GM23338 (cell line): ENCODE measurements around the gene PSMD8. TPM values are rescaled to one million over a fixed set of nuclear protein-coding genes. Genes with fewer than 3 reads are reported as not detected.

ENCODE experiments used
- ATAC-seq: fragments of 200-7000 bp; cut with Tn5 transposase; 3 replicates; pipeline ENCODE4 v1.9.1; 2020
- DNase-seq: peaks from one replicate; pipeline ENCODE4 v3.0.0-alpha.2; 2015; ENCODE audit warnings: low spot score
- H2AFZ ChIP-seq: fragments of 200-600 bp; sonication (generic); 2 replicates; pipeline ENCODE4 v1.8.0; 2016; ENCODE audit warnings: antibody characterized with exemption, mild to moderate bottlenecking, moderate library complexity
- H3F3A ChIP-seq: fragments of 200-600 bp; sonication (generic); replicated peaks from 2 replicates; pipeline ENCODE4 v1.8.0; 2017; ENCODE audit warnings: antibody characterized with exemption, mixed run types, low read depth
- H3K27ac ChIP-seq: fragments of 200-600 bp; sonication (generic); 2 replicates; pipeline ENCODE4 v1.6.1; 2016; ENCODE audit warnings: low read depth
- H3K27me3 ChIP-seq: fragments of 200-600 bp; sonication (generic); 2 replicates; pipeline ENCODE4 v1.8.0; 2016; ENCODE audit warnings: mild to moderate bottlenecking, mixed run types, moderate library complexity; ENCODE audit not compliant: insufficient read depth
- H3K36me3 ChIP-seq: fragments of 200-600 bp; sonication (generic); 2 replicates; pipeline ENCODE4 v1.8.0; 2016; ENCODE audit warnings: mild to moderate bottlenecking; ENCODE audit not compliant: insufficient read depth
- H3K4me1 ChIP-seq: fragments of 200-600 bp; sonication (generic); 2 replicates; pipeline ENCODE4 v1.8.0; 2016; ENCODE audit warnings: mild to moderate bottlenecking, moderate library complexity; ENCODE audit not compliant: insufficient read depth
- H3K4me2 ChIP-seq: fragments of 200-600 bp; sonication (generic); 2 replicates; pipeline ENCODE4 v1.7.1; 2017; ENCODE audit warnings: mixed run types
- H3K4me3 ChIP-seq: fragments of 200-600 bp; sonication (generic); 2 replicates; pipeline ENCODE4 v1.6.1; 2016; ENCODE audit warnings: mixed run types
- H3K79me2 ChIP-seq: fragments of 200-600 bp; sonication (generic); replicated peaks from 2 replicates; pipeline ENCODE4 v1.8.0; 2017; ENCODE audit warnings: mild to moderate bottlenecking; ENCODE audit not compliant: insufficient read depth
- H3K9me2 ChIP-seq: fragments of 200-600 bp; sonication (generic); 2 replicates; pipeline ENCODE4 v1.8.0; 2017; ENCODE audit not compliant: insufficient read depth
- H4K20me1 ChIP-seq: fragments of 200-600 bp; sonication (generic); replicated peaks from 2 replicates; pipeline ENCODE4 v1.8.0; 2017; ENCODE audit warnings: mild to moderate bottlenecking; ENCODE audit not compliant: insufficient read depth
- H3K27ac Mint-ChIP-seq: 2 replicates; pipeline ENCODE4 v1.8.0; 2020; ENCODE audit warnings: inconsistent platforms, mild to moderate bottlenecking, moderate library complexity, mixed read lengths
- H3K27me3 Mint-ChIP-seq: 3 replicates; pipeline ENCODE4 v1.8.0; 2022; ENCODE audit warnings: low read depth, mild to moderate bottlenecking, moderate library complexity, mixed read lengths, inconsistent platforms; ENCODE audit not compliant: insufficient read depth, poor library complexity
- H3K36me3 Mint-ChIP-seq: 3 replicates; pipeline ENCODE4 v1.8.0; 2021; ENCODE audit warnings: low read depth, mild to moderate bottlenecking, inconsistent platforms, moderate library complexity, mixed read lengths
- H3K4me1 Mint-ChIP-seq: 3 replicates; pipeline ENCODE4 v1.8.0; 2020; ENCODE audit warnings: mild to moderate bottlenecking, inconsistent platforms, mixed read lengths
- H3K4me3 Mint-ChIP-seq: 3 replicates; pipeline ENCODE4 v1.8.0; 2021; ENCODE audit warnings: moderate library complexity, mild to moderate bottlenecking, inconsistent platforms, mixed read lengths
- H3K9me3 Mint-ChIP-seq: 3 replicates; pipeline ENCODE4 v1.8.0; 2020; ENCODE audit warnings: moderate library complexity, mild to moderate bottlenecking, inconsistent platforms, mixed read lengths
- CREB1 ChIP-seq: fragments of 250-450 bp; sonication (Bioruptor Pico); IDR thresholded peaks from 2 replicates; pipeline ENCODE4 v1.5.0; 2020; ENCODE audit warnings: low read depth, mild to moderate bottlenecking, moderate library complexity
- CTCF ChIP-seq, 2 experiments: fragments of 200-600 bp in 1 of 2; sonication (generic) in 1 of 2; conservative IDR thresholded peaks; 2 replicates each; pipeline versions ENCODE4 v1.5.1 to v1.6.1; 2016 to 2017; ENCODE audit warnings: antibody characterized with exemption in 2 of 2, low read depth in 2 of 2, mild to moderate bottlenecking in 2 of 2, moderate library complexity in 1 of 2
- ETS1 ChIP-seq: IDR thresholded peaks from 2 replicates; pipeline ENCODE4 v1.6.1; 2016; ENCODE audit warnings: antibody characterized with exemption
- EZH2 ChIP-seq: fragments of 200-600 bp; sonication (generic); IDR thresholded peaks from one replicate; pipeline ENCODE4 v1.8.0; 2017; ENCODE audit warnings: antibody characterized with exemption, mild to moderate bottlenecking, low read depth; ENCODE audit not compliant: unreplicated experiment
- EZH2phosphoT487 ChIP-seq: fragments of 200-600 bp; sonication (generic); IDR thresholded peaks from one replicate; pipeline ENCODE4 v1.8.1; 2018; ENCODE audit warnings: antibody characterized with exemption; ENCODE audit not compliant: unreplicated experiment
- JUNB ChIP-seq: IDR thresholded peaks from one replicate; pipeline ENCODE4 v1.6.1; 2016; ENCODE audit warnings: antibody characterized with exemption; ENCODE audit not compliant: unreplicated experiment
- NANOG ChIP-seq: IDR thresholded peaks from 2 replicates; pipeline ENCODE4 v1.6.1; 2016; ENCODE audit warnings: antibody characterized with exemption, borderline replicate concordance
- POLR2AphosphoS5 ChIP-seq: IDR thresholded peaks from 2 replicates; pipeline ENCODE4 v1.6.1; 2016; ENCODE audit warnings: antibody characterized with exemption, low read depth
- REST ChIP-seq: IDR thresholded peaks from one replicate; pipeline ENCODE4 v1.6.1; 2018; ENCODE audit warnings: antibody characterized with exemption; ENCODE audit not compliant: unreplicated experiment
- STAT1 ChIP-seq: IDR thresholded peaks from one replicate; pipeline ENCODE4 v1.6.1; 2016; ENCODE audit warnings: antibody characterized with exemption; ENCODE audit not compliant: unreplicated experiment
- ZNF114 ChIP-seq: fragments of 250-450 bp; sonication (Bioruptor Pico); IDR thresholded peaks from 2 replicates; pipeline ENCODE4 v1.5.0; 2020; ENCODE audit warnings: mild to moderate bottlenecking, moderate library complexity
- ZNF331 ChIP-seq: fragments of 250-450 bp; sonication (Bioruptor Pico); IDR thresholded peaks from 2 replicates; pipeline ENCODE4 v1.5.0; 2020; ENCODE audit warnings: low read depth, mild to moderate bottlenecking, moderate library complexity
- ZNF462 ChIP-seq: fragments of 250-450 bp; sonication (Bioruptor Pico); IDR thresholded peaks from 2 replicates; pipeline ENCODE4 v1.5.0; 2020; ENCODE audit warnings: mild to moderate bottlenecking, moderate library complexity
- polyA plus RNA-seq: library from polyadenylated mRNA; unstranded; fragments of >200 nt; fragmentation: Nextera tagmentation; extraction: Ambion mirVana; gene quantifications from 2 replicates; pipeline ENCODE4 v1.2.1, GENCODE V29; 2016
- total RNA-seq: library from RNA; depleted of rRNA; stranded (reverse); fragments of >200 nt; shearing (Covaris generic); gene quantifications from 2 replicates; pipeline ENCODE4 v1.2.3, GENCODE V29; 2014

The PSMD8 gene
- total and polyA plus RNA-seq, 2 experiments from 2014 or later, result 129 to 241 TPM

GRCh38 chr19:38399537-38399936 is 25.2 kb downstream of the PSMD8 start:
- Histone ChIP-seq H4K20me1 (no peaks in the 10 kb centered on the region), H3K27ac (no peak overlapping the region), H3K79me2 (no peaks in the 10 kb centered on the region), H3K4me3 (no peak overlapping the region), H3F3A (0 out of 2 replicates have a peak, but pooled peaks cover 8% of the 10 kb centered on the region), H3K4me1 (peaks cover 5% of the 10 kb centered on the region; the same call in 1 of the 2 replicates), H3K9me2 (peaks cover 6% of the 10 kb centered on the region; the same call in 1 of the 2 replicates), H2AFZ (no peak overlapping the region), H3K4me2 (no peak overlapping the region), H3K36me3 (no peaks in the 10 kb centered on the region), H3K27me3 (peaks cover 80% of the 10 kb centered on the region)
- no peak for DNase-seq
- Mint-ChIP-seq H3K36me3 (peaks cover 9% of the 10 kb centered on the region), H3K4me3 (no peak overlapping the region), H3K27ac (no peak overlapping the region), H3K4me1 (peaks cover 11% of the 10 kb centered on the region; the same call in 2 of the 3 replicates), H3K27me3 (peaks cover 63% of the 10 kb centered on the region), H3K9me3 (peaks cover 4% of the 10 kb centered on the region; the same call in 2 of the 3 replicates)
- no peak for ATAC-seq
- TF ChIP-seq ZNF331 (CRISPR knock-in tag), result no peak
- no peak for TF ChIP-seq CTCF (conservative IDR thresholded peaks at IDR 0.05; ENCODE audit: low read depth in 2 of 2)
- no peak for TF ChIP-seq POLR2AphosphoS5
- no peak for TF ChIP-seq JUNB
- no peak for TF ChIP-seq EZH2phosphoT487
- no peak for TF ChIP-seq ETS1
- no peak for TF ChIP-seq STAT1
- no peak for TF ChIP-seq ZNF114 (CRISPR knock-in tag)
- TF ChIP-seq ZNF462 (CRISPR knock-in tag), result no peak
- no peak for TF ChIP-seq REST
- TF ChIP-seq NANOG, result no peak
- no peak for TF ChIP-seq CREB1 (CRISPR knock-in tag)
- no peak for TF ChIP-seq EZH2
